Measurements from ENCODE around the gene RAB24.

- TF ChIP-seq CTCF (IDR thresholded peaks at IDR 0.05; ENCODE audit: poor library complexity), result no peak
- TF ChIP-seq EZH2 (IDR thresholded peaks at IDR 0.05; ENCODE audit: borderline replicate concordance), result no peak
- TF ChIP-seq EZH2phosphoT487 (IDR thresholded peaks at IDR 0.05; ENCODE audit: low read depth, severe bottlenecking, unreplicated experiment), result no peak
Measured at GRCh38 chr5:177261510-177261909, 42.0 kb downstream of the RAB24 start.
